Stimulated activated CD8-positive, alpha-beta memory T cell treated with anti-CD3 and anti-CD28 coated beads, Interleukin-7, amount 100 ng/mL, for 1 hour (primary cell): ENCODE data around the gene EXOC3L4.

Experiments
- DNase-seq, 2 donors: peaks; one replicate each; pipeline ENCODE4 v3.0.0-alpha.2; 2020; ENCODE audit warnings: low read depth in 2 of 2

Gene EXOC3L4

DNA sequence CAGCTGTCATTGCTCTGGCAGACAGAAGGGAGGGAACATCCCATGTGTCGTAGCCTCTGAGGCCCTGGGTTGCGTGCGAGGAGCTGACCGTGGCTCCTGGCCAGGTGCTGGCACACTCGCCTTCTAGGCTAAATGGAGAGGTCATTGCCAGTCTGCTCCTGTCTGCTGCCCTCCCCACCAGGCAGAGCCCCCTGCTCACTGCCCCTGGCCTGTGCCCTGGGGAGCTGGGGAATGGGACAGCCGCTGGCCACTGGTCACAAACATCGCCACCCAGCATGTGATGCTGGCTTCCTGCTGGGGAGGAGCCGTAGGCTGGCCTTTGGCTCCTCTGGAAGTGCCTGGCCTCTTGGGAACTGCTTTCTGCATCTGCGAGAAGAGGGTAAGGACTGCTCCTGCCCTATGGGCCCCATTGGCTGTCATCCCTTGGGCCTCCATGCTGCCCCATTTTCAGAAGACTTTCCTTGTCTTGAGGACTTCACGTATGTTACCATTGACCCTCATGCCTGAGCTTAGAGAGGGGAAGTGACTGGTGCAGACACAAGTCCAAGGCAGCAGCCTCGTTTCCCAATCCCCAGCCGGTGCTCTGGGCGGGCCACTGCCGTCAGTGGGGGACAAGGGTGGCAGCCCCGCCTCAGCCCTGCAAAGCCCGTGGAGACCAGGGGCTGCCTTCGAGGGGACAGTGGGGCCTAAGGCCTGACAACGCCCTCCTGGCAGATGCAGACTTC lies 26.8 kb downstream of the EXOC3L4 start:
- no peak for DNase-seq

DNA sequence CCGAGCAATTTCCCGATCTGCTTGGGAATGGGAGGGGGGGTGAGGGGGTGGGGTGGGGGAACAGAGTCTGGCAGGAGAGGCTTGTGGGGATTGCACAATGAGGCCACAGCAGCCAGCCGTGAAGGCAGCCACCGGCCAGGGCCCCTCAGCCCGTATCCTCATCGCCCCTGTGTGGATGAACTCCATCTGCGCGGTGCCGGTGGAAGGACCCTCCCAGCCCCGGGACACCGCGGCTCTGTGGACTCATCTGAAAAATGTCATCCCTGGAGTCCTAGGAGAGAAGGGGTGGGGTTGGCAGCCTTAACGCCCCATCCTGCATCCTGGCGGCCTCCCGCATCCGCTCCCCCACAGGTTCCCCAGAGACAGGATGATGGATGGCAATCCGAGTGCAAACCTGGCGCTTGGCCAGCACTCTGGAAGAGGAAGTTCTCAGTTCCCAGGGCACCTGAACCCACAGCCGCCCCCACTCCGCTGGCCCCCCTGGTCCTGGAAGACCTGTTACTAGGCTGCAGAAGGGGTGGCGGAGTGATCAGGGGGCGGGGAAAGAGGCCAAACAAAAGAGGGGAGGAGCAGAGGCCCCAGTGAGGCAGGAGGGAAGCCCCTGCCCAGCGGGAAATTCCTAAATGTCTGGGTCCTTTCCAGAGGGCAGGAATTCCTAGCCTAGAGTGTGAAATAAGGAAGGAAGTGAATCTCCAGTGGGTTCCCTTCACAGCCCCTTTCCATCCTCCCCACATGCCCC lies 27.5 kb downstream of the EXOC3L4 start:
- DNase-seq: no peak

DNA sequence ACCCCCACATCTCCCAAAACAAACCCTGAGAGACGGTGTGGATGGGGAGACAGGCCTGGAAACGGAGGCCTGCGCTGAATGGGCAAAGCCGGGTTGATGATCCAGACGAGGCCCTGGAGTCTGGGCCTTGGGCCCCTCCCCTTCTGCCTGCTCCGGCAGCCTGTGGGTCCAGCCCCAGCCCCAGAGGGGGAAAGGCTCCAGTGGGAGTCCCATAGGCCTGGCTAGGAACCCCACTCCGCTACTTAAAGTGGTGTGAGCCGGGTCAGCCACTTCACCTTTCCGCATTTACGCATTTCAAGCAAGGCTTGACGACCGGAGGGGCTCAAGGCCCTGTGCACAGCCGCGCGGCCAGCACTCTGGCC lies 28.0 kb downstream of the EXOC3L4 start:
- no peak for DNase-seq

DNA sequence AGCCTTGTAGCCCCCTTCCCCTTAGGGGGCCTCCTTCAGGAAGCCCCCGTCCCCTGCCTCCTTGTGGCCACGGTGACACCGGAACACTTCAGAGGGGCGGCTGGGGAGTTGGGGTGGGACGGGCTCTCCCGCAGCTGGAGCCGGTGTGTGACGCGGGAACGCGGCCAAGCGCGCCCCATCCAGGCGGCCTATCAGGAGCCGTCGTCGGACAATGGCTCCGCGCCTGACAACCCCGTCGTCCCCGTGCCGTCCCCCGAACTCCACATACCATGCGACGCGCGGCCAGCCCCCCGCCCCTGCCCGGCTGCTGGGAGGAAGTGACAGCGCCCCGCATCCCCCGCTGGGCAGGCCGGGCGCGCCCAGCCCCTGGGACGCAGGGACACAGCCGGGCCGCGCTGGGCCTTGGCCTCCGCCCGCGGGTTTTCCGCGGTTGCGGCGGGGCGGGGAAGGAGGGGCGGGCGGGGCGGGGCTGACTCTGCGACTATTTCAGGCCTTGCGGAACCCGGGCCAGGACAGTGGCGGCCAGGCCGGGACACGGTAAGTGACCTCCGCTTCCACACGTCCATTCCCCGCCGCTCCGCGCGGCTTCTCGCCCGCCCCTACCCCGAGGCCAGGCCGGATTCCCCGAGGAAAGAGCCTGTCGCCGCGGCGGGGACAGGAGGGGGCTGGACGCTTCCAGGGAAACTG lies 28.6 kb downstream of the EXOC3L4 start, which contains the start of gene TNFAIP2:
TNFAIP2 (plus strand) TSS at position 515 of the 687 bp plus-strand sequence. CDS start 2,997 bp downstream, outside the sequence.
- no peak for DNase-seq

DNA sequence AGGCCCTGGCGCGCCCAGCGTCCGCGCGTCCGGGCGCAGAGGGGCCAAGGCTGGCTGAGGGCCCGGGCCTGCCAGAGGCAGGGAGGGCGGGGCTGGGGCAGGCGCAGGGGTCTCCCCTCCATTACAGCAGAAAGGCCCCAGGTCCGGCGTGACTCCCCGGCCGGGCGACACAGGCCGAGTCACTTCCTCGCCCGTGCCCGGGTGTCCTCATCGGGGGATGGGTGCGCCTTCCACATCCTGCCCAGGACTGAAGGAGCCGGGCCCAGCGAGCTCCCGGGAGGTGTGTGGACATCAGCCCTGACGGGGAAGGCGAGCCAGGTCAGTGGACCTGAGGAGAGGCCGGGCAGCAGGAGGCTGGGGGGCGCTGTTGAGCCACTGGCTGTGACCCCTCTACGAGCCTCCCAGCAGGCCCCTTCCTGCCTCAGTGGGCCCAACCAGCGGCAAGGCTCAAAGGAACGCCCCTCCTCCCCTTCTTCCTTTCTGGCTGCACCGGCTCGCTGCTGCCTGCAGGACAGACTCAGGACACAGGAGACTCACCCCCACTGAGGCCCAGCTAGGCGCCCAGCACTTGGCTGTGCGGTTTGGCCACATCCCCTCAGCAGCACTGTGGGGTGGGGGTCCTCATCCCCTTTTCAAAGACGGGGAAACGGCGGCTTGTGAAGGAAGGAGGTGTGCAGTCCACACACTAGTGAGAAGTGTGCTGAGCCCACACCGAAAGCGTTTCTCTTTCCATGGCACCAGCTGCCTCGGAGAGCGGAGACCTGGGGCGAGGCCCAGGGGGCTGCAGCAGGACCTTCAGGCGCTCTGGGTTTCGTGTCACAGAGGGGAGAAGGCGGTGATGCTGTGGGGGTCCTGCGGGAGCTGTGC lies 29.3 kb downstream of the EXOC3L4 start:
- no peak for DNase-seq

DNA sequence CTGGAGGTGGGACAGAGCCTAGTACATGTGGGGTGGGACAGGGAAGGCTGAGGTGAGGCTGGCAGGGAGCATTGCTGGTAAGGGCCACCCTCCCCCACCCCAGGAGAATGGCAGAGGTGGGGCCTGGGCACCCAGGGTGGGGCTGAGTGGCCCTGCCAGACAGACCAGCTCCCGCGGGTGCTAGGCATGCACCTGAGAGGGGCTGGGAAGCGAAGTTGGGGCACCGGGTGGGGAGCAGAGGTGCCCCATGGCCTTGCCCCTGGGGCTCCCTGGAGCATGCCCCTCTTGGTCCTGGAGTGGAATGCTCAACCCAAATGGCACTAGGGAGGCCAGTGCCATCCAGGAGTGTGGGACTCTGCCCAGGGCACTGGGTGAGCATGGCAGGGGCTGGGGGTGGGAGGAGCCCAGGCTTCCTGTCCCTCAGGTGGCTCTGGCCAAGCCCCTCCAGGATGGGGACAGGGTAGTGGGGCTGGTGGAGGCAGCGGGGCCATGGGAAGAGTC lies 30.0 kb downstream of the EXOC3L4 start:
- no peak for DNase-seq

DNA sequence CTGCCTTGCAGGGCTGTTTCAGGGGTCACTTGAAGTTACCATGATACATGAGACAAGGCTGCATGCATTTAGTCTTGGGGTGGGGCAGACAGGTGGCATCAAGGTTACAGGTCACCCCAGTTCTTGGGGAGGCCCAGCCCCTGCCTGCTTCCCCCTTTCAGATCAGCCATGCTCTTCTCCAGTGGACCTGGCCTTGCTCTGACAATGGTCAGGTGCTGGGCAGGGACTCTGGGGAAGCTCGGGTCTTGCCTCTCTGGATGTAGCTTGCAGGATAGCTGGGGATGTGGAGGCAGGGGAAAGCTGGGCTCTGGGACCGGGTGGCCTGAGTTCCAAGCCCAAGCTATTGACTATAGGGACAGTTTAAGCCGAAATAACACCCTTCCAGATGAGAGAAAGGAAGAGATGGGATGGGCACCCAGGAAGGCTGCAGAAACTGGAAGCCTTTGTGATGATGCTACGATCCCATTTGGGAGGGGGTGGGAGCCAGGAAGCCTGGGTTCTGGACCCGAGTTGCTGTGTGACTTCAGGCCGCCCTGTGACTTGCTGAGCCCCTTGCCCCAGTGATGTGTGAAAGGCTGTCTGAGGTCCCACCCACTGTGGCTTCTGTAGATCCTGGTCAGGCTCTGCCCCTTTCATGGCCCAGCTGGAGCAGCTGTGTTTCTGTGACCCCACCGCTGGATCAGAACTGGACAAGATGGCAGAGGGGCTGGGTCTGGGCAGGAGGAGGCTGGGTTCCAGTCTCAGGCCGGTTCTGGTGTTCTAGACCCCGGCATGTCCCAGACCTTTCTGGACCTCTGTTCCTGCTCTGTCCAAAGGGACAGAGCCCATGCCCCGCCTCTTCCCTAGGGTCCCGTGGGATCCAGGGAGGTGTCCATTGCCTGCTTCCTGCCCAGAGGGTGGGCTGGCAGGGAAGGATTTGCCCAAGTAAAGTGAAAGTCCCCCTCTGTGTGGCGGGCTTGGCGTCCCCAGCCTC lies 30.9 kb downstream of the EXOC3L4 start:
- DNase-seq: no peak

DNA sequence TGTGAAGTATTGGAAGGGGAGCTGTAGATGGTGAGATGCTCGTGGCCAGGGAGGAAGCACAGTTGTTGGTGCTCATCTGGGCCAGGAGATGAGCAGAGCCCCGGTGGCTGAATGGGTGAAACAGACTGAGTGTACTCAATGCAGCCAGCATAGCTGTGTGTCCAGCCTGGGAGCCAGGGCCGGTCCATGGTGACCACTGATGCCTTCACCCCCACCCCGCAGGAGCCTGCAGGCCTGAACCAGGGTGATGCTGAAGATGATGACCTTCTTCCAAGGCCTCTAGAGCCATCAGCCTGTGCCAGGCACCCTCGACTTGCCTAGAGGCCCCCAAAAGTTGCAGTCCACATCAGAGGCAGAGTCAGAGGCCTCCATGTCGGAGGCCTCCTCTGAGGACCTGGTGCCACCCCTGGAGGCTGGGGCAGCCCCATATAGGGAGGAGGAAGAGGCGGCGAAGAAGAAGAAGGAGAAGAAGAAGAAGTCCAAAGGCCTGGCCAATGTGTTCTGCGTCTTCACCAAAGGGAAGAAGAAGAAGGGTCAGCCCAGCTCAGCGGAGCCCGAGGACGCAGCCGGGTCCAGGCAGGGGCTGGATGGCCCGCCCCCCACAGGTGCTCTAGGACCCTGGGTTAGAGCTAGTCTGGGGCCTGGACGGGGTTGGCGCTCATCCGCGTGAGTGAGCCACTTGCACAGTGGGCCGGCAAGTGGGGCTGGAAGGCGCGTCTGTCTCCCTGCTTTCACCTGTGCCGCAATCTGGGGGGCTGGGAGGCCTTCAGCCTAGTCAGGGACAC lies 31.8 kb downstream of the EXOC3L4 start:
- no peak for DNase-seq

DNA sequence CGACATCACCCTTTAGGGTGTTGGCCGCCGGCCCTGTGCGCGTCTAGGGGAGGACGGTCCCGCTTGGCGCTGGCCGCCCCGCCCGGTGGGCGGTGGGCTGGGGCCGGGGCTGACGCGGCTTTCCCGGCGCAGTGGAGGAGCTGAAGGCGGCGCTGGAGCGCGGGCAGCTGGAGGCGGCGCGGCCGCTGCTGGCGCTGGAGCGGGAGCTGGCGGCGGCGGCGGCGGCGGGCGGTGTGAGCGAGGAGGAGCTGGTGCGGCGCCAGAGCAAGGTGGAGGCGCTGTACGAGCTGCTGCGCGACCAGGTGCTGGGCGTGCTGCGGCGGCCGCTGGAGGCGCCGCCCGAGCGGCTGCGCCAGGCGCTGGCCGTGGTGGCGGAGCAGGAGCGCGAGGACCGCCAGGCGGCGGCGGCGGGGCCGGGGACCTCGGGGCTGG lies 32.4 kb downstream of the EXOC3L4 start:
- DNase-seq: no peak

DNA sequence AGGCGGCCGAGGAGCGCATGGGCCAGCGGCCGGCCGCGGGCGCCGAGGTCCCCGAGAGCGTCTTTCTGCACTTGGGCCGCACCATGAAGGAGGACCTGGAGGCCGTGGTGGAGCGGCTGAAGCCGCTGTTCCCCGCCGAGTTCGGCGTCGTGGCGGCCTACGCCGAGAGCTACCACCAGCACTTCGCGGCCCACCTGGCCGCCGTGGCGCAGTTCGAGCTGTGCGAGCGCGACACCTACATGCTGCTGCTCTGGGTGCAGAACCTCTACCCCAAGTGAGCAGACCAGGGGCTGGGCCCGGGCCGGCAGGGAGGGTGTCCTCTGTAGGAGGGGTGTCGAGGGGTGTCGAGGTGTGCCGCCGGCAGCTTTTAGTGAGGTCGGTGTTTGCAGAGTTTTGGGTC lies 32.8 kb downstream of the EXOC3L4 start:
- no peak for DNase-seq

DNA sequence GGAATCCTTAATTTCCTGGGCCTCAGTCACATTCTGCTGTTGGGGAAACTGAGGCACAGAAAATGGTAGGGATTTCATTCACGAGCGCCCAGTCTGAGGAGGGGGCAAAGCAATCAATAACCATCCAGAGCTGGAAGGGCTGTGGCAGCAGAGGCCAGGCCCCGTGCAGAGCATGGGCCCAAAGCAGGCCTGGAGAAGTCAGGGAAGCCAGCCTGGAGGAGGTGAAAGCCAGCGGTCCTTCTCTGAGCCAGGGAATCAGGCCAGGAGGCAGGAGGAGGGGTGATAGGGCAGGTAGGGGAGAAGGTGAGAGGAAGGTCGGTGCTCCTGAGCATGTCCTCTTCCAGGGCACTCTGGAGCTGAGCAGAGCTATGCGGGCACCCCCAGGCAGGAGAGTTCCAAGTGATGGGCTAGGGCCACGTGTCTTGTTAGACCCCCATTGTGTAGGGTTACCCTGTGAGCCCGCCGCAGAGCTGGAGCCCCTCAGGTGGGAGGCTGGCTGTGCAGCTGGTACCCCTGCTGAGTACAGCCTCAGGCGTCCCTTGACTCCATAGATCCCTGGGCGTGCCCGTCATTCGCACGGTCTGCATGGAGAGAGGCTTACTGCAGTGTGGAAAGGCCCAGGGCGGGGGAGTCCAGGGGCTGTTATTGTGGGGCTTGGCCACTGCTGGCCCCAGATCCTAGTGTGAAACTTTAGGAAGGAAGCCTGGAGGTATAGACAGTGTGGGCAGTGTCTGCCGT lies 33.5 kb downstream of the EXOC3L4 start:
- no peak for DNase-seq

DNA sequence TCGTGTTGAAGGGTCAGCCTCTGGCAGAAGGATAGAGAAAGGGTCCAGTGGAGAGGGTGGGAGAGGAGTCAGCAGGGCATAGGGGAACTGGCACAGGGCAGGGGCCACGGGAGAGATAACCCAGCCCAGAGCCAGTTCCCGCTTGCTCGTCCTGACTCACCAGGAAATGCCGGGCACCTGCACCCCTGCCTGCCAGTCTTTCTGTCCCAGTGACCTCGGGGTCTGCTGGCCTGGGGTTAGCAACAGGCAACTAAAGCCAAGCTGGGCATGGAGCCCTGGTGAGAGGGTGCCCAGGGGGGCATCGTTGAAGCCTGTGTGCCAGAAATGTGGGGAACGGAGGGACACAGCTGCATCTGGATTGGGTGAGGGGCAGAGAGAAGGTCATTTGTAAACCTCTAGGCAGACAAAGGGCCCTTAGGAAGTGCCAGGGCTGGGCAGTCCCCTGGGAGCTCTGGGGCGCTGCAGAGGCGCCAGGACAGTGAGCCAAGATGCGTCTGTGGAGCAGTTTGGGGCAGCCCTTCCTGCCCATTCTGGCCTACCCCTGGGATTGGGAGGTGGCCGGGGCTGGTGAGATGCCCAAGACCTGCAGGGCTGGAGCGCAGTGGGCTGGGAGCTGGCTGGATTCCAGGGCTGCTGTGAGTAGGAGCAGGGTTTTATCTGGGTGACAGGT lies 34.2 kb downstream of the EXOC3L4 start:
- DNase-seq: no peak

DNA sequence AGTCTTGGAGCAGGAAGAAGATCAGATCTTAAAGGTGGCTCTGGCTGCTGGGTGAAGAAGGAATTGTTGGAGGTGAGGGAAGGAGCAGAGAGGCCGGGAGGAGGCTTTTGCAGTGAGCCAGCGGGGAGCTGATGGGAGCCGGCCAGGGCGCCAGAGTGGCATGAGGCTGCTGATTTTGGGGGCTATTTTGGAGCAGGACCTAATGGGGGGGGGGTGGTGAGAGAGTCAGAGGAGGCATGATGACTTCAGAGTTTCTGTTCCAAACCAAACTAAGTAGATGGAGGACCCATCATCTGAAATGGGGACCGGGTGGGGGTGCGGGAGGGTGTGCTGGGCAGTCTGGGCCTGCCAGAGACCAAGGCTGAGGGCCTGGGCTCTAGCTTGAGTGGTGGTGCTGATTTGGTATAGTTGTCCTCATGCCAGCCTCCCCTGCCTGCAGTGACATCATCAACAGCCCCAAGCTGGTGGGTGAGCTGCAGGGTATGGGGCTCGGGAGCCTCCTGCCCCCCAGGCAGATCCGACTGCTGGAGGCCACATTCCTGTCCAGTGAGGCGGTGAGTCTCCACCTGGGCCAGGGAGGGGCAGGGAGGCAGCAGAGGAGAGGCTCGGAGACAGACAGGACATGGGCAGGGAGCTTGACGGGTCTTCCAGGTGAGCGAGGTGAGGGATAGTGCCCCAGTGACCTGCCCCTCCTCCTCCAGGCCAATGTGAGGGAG lies 34.9 kb downstream of the EXOC3L4 start:
- no peak for DNase-seq

DNA sequence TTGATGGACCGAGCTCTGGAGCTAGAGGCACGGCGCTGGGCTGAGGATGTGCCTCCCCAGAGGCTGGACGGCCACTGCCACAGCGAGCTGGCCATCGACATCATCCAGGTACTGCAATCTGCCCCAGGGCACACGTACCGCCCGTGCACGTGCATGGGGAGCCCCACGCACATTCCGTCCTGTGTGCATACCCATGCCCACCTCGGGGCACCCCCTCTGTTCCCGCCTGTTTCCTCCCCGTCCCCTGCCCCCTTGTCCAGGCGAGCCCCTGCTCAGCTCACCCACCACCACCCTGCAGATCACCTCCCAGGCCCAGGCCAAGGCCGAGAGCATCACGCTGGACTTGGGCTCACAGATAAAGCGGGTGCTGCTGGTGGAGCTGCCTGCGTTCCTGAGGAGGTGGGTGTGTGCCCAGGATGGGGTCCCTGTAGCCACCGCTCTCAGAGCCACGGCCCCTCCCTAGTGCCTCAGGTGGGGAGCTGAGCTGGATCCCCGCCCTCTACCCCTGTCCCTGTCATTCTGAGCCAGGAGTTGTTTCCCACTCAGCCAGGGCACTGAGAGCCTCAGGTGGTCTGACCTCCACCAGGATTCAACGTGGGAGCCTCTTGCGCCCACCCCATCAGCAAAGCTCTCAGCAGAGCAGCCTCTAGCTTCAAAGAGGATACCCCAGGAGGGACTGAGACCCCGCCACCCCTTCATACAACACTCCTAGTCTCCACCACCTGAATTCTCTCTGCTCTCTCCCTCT lies 35.7 kb downstream of the EXOC3L4 start:
- DNase-seq: no peak

DNA sequence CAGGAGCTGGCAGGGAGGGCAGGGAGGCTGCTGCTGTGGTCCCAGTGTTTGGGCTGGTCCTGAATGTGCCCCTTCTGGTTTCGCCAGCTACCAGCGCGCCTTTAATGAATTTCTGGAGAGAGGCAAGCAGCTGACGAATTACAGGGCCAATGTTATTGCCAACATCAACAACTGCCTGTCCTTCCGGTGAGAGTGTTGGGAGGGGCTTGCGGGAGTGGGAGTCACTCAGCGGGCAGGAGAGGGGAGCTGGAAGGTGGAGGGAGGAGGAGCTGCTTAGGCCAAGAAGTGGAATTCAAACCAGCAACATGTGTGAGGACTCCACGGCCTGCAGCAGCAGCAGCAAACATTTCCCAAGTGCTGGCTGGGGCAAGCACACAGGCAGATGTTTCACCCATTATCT lies 36.4 kb downstream of the EXOC3L4 start:
- no peak for DNase-seq

DNA sequence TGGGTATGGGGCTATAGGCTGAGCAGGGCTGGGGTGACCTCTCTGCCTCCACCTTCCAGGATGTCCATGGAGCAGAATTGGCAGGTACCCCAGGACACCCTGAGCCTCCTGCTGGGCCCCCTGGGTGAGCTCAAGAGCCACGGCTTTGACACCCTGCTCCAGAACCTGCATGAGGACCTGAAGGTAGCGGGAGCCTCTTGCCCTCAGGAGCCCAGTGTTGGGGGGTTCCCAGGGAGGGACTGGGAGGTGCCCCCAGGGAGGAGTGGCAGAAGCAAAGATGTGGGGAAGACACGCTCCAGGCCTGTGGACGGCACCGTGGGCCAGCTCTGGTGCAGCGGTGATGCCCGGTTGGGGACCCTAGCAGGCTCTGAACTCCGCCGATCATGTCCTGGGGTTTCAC lies 37.1 kb downstream of the EXOC3L4 start:
- no peak for DNase-seq
